PC-9 (cell line): ENCODE data around the gene ATP5F1B. TPM values are rescaled to one million over a fixed set of nuclear protein-coding genes. Genes with fewer than 3 reads are reported as not detected.

Source experiments
- BruUV-seq: library from RNA; stranded (reverse); fragments of 400-500 nt; replicated peaks from 2 replicates; lab custom pipeline; 2021; lab: Mats Ljungman, UMichigan
- CTCF ChIA-PET: fragments of 300-600 bp; sonication (Branson Sonifier 250); formaldehyde crosslinking; loops from one replicate; lab custom pipeline; 2022; ENCODE audit warnings: antibody characterized with exemption; lab: Charles Lee
- POLR2A ChIA-PET: fragments of 300-600 bp; sonication (Branson Sonifier 250); formaldehyde crosslinking; loops from one replicate; lab custom pipeline; 2022; ENCODE audit warnings: antibody characterized with exemption; ENCODE audit not compliant: unreplicated experiment; lab: Charles Lee
- DNase-seq, 2 experiments: peaks; one replicate each; pipeline versions ENCODE4 v3.0.0 to v3.0.0-alpha.2; 2015 to 2022; ENCODE audit warnings: mixed read lengths in 1 of 2
- H2AFZ ChIP-seq: fragments of 200-600 bp; sonication (generic); 2 replicates; pipeline ENCODE4 v1.8.1; 2017; ENCODE audit warnings: antibody characterized with exemption
- H3F3A ChIP-seq: fragments of 200-600 bp; sonication (generic); 2 replicates; pipeline ENCODE4 v1.8.1; 2017; ENCODE audit warnings: antibody characterized with exemption, mild to moderate bottlenecking, low read depth; ENCODE audit not compliant: insufficient read depth
- H3K27ac ChIP-seq: fragments of 200-600 bp; sonication (generic); 2 replicates; pipeline ENCODE4 v1.6.1; 2016; ENCODE audit warnings: mixed run types
- H3K27me3 ChIP-seq: fragments of 200-600 bp; sonication (generic); 2 replicates; pipeline ENCODE4 v1.6.1; 2016; ENCODE audit warnings: low read depth, mixed run types; ENCODE audit not compliant: insufficient read depth
- H3K36me3 ChIP-seq: fragments of 200-600 bp; sonication (generic); 2 replicates; pipeline ENCODE4 v1.6.1; 2016; ENCODE audit warnings: low read depth, mixed run types
- H3K4me1 ChIP-seq: fragments of 200-600 bp; sonication (generic); replicated peaks from 2 replicates; pipeline ENCODE4 v1.6.1; 2016; ENCODE audit warnings: mixed run types; ENCODE audit not compliant: insufficient read depth
- H3K4me2 ChIP-seq: fragments of 200-600 bp; sonication (generic); 2 replicates; pipeline ENCODE4 v1.6.1; 2017; ENCODE audit warnings: mixed run types
- H3K4me3 ChIP-seq: fragments of 200-600 bp; sonication (generic); 2 replicates; pipeline ENCODE4 v1.6.1; 2016; ENCODE audit warnings: mixed run types
- H3K79me2 ChIP-seq: fragments of 200-600 bp; sonication (generic); 2 replicates; pipeline ENCODE4 v1.6.1; 2017; ENCODE audit warnings: low read depth, mixed run types
- H3K9me2 ChIP-seq: fragments of 200-600 bp; sonication (generic); 2 replicates; pipeline ENCODE4 v1.8.1; 2017; ENCODE audit warnings: mild to moderate bottlenecking; ENCODE audit not compliant: insufficient read depth
- H3K9me3 ChIP-seq: fragments of 200-600 bp; sonication (generic); 2 replicates; pipeline ENCODE4 v1.8.1; 2016; ENCODE audit warnings: low read depth; ENCODE audit not compliant: insufficient read depth
- H4K20me1 ChIP-seq: fragments of 200-600 bp; sonication (generic); 2 replicates; pipeline ENCODE4 v1.8.1; 2017; ENCODE audit not compliant: insufficient read depth
- EZH2 ChIP-seq: fragments of 200-600 bp; sonication (generic); IDR thresholded peaks from 2 replicates; pipeline ENCODE4 v1.8.0; 2017; ENCODE audit warnings: antibody characterized with exemption, low read depth
- intact Hi-C: fragments of 100-400 bp; cut with micrococcal nuclease; formaldehyde crosslinking; loops from one replicate; pipeline ENCODE4 v1.10.0; 2022; ENCODE audit not compliant: unreplicated experiment
- total RNA-seq: library from RNA; stranded (reverse); gene quantifications from 2 replicates; pipeline ENCODE4 v1.2.3, GENCODE V29; 2021
- TF ChIP-seq, protein P1 (sequence below): fragments of 200-600 bp; sonication (generic); conservative IDR thresholded peaks from 2 replicates; pipeline ENCODE4 v1.6.1; 2017; ENCODE audit warnings: mixed run types, antibody characterized with exemption, mild to moderate bottlenecking, moderate library complexity

Gene ATP5F1B
- total RNA-seq, 1 experiment from 2014 or later, result 587 TPM

DNA sequence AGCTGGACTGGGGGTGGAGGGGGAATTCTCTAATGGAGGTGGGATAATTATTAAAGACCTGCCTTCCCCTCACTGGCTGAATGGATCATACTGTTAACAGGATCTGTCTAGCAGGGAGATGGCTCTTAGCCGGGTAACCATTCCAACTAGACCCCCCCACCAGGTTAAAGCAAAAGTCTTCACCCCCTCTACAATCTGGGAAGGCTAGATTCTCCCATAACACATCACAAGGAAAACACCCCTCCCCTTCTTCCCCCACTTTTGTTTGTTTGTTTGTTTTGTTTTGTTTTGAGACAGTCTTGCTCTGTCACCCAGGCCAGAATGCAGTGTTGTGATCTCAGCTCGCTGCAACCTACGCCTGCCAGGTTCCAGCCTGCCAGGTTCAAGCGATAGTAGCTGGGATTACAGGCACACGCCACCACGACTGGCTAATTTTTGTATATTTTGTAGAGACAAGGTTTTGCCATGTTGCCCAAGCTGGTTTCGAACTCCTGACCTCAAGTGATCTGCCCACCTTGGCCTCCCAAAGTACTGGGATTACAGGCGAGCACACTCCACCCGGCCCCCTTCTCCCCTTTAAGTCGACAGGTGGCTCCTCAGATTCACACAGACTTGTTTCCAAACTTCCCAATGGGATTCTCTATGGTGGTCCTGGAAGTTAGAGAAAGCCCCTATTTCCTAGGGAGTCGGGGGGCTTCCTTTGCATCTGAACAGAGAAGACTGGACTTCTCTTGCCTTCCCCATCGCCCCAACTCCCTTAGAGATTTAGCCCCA is 12.1 kb downstream of the ATP5F1B start:
- Histone ChIP-seq H3K36me3 (peaks cover 10% of the 10 kb centered on the region), H3K4me1 (peaks cover 40% of the 10 kb centered on the region), H4K20me1 (peaks cover 3% of the 10 kb centered on the region), H3K4me2 (peak overlapping the region; percentile 100), H3K79me2 (peaks cover 61% of the 10 kb centered on the region), H3K27ac (peak overlapping the region; percentile 58), H3K9me2 (no peaks in the 10 kb centered on the region), H3K9me3 (no peaks in the 10 kb centered on the region), H3F3A (peaks cover 38% of the 10 kb centered on the region), H2AFZ (peak overlapping the region; percentile 80; the same call in 1 of the 2 replicates), H3K27me3 (no peaks in the 10 kb centered on the region), H3K4me3 (peak overlapping the region; percentile 91)
- intact Hi-C loops, result loop anchor here (2.0 to 10.0 kb wide), 3 partner anchors 371 to 515 kb away; partner anchors contain the start of genes ZBTB39 and ZC3H10
- ChIA-PET POLR2A (interaction anchor here (0.5 to 1.0 kb wide), 7 partner anchors 92 to 383 kb away, joined by 3 to 11 read pairs (median 5); partner anchors contain the start of genes NACA and TAC3), CTCF (interaction anchor here (0.7 kb wide), 1 partner anchor 387 kb away, joined by 6 read pairs; no protein-coding TSS in a partner anchor)
- TF ChIP-seq, protein P1, sequence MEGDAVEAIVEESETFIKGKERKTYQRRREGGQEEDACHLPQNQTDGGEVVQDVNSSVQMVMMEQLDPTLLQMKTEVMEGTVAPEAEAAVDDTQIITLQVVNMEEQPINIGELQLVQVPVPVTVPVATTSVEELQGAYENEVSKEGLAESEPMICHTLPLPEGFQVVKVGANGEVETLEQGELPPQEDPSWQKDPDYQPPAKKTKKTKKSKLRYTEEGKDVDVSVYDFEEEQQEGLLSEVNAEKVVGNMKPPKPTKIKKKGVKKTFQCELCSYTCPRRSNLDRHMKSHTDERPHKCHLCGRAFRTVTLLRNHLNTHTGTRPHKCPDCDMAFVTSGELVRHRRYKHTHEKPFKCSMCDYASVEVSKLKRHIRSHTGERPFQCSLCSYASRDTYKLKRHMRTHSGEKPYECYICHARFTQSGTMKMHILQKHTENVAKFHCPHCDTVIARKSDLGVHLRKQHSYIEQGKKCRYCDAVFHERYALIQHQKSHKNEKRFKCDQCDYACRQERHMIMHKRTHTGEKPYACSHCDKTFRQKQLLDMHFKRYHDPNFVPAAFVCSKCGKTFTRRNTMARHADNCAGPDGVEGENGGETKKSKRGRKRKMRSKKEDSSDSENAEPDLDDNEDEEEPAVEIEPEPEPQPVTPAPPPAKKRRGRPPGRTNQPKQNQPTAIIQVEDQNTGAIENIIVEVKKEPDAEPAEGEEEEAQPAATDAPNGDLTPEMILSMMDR, result no peak
- no peak for TF ChIP-seq EZH2
- DNase-seq, result no peak
- BruUV-seq, result no TSS peak

DNA sequence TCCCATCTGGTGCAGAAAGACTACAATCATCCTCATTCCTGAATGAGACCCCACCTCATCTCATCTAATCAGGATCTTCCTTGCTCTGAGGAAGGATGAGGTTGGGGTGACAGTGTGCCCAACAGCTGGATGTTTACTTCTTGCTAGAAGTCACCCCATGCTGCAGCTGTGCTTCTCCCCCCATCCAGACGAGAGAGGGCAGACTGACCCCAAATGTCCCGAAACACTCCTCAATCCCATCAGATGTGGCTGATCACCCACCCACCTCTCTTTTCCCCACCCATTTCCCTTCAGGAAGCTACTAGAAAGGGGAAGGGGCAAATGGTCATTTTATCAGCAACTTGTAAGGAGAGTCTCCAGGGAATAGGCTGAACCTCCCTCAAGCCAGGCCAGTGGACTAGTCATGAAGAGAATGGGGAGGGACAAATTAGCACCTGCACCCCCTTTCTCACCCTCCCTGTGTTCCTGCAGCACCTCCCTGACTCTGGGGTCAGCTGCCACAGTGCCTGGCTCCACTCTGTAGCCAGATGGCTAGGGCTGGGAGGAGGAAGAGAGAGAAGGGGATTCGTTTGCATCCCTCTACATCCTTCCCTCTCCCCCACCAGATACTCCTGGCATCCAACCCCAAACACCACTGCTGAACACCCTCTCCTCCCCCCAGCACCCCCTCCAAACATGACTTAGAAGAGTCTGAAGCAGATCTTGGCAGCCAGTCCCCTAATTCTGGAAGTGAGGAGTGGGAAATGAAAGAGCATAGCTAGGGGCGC is 12.9 kb downstream of the ATP5F1B start:
- CTCF ChIA-PET, result no interaction called here
- H3K9me3 ChIP-seq, result no peaks in the 10 kb centered on the region
- no peak overlapping the region for H2AFZ ChIP-seq
- H3K4me2 ChIP-seq, result peak overlapping the region; percentile 100
- peaks cover 69% of the 10 kb centered on the region for H3K79me2 ChIP-seq
- no peak for DNase-seq
- intact Hi-C loops, result loop anchor here (10.0 kb wide), 2 partner anchors 372 to 438 kb away; partner anchors contain the start of gene ZBTB39
- no peak for TF ChIP-seq EZH2
- TF ChIP-seq, protein P1, result no peak
- no TSS peak for BruUV-seq
- peaks cover 9% of the 10 kb centered on the region for H4K20me1 ChIP-seq
- no peak overlapping the region for H3K27ac ChIP-seq
- no peaks in the 10 kb centered on the region for H3K9me2 ChIP-seq
- H3K36me3 ChIP-seq, result peaks cover 2% of the 10 kb centered on the region
- H3F3A ChIP-seq, result peaks cover 33% of the 10 kb centered on the region
- POLR2A ChIA-PET, result interaction anchor here (0.6 to 0.8 kb wide), 2 partner anchors 110 to 246 kb away, joined by 4 to 5 read pairs; no protein-coding TSS in a partner anchor
- H3K4me3 ChIP-seq, result peak overlapping the region; percentile 35; the same call in 1 of the 2 replicates
- H3K4me1 ChIP-seq, result peaks cover 47% of the 10 kb centered on the region
- no peaks in the 10 kb centered on the region for H3K27me3 ChIP-seq
